Hepatocyte (in vitro differentiated cells): ENCODE results near the gene SRPRA.

Experiments
- EZH2 ChIP-seq: fragments of 200-600 bp; sonication (generic); IDR thresholded peaks from 2 replicates; pipeline ENCODE4 v1.6.1; 2016; ENCODE audit warnings: antibody characterized with exemption, mild to moderate bottlenecking, borderline replicate concordance
- EZH2phosphoT487 ChIP-seq: fragments of 200-600 bp; sonication (generic); IDR thresholded peaks from one replicate; pipeline ENCODE4 v1.6.1; 2018; ENCODE audit warnings: antibody characterized with exemption, mild to moderate bottlenecking, low read depth, moderate library complexity; ENCODE audit not compliant: unreplicated experiment, severe bottlenecking
- TF ChIP-seq, protein P1 (sequence below): fragments of 200-600 bp; sonication (generic); IDR thresholded peaks from 2 replicates; pipeline ENCODE4 v1.5.1; 2016; ENCODE audit warnings: antibody characterized with exemption, mild to moderate bottlenecking; ENCODE audit not compliant: poor library complexity

DNA sequence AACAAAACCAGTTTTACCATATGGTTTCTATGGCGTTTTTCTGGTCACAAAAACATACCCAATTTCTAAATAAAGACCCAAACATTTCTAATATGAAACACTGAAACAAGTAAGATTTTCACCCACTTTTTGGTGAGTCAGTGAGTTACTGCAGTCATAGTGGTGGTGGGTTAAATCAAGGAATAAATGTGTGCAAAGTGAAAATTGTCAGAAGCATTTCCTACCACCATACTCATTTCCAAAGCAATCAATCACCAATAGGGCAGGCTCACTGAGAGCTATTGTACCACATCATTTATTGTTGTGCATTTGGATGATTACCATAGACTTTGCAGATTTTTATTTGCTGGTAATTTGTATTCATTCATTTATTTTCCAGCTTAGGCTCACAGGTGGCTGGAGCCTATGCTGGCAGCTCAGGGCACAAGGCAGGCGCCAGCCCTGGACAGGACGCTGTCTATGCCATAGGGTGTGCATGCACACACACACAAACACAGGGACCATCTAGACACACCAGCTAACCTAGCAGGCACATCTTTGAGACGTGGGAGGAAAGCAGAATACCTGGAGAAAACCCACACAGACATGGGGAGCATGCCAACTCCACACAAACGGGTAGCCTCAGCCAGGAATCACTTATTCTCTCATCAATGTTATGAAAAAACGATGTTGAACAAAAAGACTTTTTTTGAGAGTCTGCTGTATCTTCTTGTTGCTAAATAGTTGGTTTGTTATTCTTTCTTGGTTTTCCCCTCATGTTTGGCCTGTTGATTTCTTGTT, 52.0 kb downstream of the SRPRA start:
- TF ChIP-seq, protein P1, sequence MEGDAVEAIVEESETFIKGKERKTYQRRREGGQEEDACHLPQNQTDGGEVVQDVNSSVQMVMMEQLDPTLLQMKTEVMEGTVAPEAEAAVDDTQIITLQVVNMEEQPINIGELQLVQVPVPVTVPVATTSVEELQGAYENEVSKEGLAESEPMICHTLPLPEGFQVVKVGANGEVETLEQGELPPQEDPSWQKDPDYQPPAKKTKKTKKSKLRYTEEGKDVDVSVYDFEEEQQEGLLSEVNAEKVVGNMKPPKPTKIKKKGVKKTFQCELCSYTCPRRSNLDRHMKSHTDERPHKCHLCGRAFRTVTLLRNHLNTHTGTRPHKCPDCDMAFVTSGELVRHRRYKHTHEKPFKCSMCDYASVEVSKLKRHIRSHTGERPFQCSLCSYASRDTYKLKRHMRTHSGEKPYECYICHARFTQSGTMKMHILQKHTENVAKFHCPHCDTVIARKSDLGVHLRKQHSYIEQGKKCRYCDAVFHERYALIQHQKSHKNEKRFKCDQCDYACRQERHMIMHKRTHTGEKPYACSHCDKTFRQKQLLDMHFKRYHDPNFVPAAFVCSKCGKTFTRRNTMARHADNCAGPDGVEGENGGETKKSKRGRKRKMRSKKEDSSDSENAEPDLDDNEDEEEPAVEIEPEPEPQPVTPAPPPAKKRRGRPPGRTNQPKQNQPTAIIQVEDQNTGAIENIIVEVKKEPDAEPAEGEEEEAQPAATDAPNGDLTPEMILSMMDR = no peak
- TF ChIP-seq EZH2 = no peak
- TF ChIP-seq EZH2phosphoT487 = no peak
